ENCODE data around the gene OSBP2. TPM values are rescaled to one million over a fixed set of nuclear protein-coding genes. Genes with fewer than 3 reads are reported as not detected.

OSBP2 gene
- total RNA-seq, 1 experiment from 2014 or later: 7.1 TPM

DNA sequence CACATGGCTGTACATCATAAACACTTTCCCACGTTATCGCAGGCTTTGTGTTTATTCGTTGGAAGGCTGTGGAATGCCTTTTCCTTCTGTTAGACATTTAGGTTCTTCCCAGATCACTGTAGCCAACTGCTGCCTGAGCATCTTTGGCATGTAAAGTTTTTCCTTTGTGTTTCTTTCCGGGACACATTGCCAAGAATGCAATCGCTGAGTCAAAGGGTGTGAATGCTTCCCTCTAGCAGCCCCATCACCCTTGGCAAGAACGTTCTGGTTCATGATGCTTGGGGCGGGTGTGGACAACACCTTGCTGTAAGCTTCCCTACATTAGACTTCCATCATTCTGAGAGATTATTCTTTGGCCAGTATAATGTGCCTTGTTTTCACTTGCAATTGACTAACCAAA lies 136.2 kb downstream of the OSBP2 start:
- peak overlapping the region; percentile 98 for H3K27ac ChIP-seq
- no peaks in the 10 kb centered on the region for H3K9me2 ChIP-seq (ENCODE audit: insufficient read depth)
- no peaks in the 10 kb centered on the region for H4K20me1 ChIP-seq (ENCODE audit: insufficient read depth)
- H3K36me3 ChIP-seq (ENCODE audit: low read depth): no peaks in the 10 kb centered on the region
- H3K9me3 ChIP-seq (ENCODE audit: insufficient read depth, low read depth): no peaks in the 10 kb centered on the region
- TF ChIP-seq, protein P1, sequence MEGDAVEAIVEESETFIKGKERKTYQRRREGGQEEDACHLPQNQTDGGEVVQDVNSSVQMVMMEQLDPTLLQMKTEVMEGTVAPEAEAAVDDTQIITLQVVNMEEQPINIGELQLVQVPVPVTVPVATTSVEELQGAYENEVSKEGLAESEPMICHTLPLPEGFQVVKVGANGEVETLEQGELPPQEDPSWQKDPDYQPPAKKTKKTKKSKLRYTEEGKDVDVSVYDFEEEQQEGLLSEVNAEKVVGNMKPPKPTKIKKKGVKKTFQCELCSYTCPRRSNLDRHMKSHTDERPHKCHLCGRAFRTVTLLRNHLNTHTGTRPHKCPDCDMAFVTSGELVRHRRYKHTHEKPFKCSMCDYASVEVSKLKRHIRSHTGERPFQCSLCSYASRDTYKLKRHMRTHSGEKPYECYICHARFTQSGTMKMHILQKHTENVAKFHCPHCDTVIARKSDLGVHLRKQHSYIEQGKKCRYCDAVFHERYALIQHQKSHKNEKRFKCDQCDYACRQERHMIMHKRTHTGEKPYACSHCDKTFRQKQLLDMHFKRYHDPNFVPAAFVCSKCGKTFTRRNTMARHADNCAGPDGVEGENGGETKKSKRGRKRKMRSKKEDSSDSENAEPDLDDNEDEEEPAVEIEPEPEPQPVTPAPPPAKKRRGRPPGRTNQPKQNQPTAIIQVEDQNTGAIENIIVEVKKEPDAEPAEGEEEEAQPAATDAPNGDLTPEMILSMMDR (conservative IDR thresholded peaks at IDR 0.05): no peak
- TF ChIP-seq EZH2 (IDR thresholded peaks at IDR 0.05; ENCODE audit: low read depth): no peak
- no peak overlapping the region for H2AFZ ChIP-seq
- H3K4me3 ChIP-seq: no peak overlapping the region
- intact Hi-C loops (cut with micrococcal nuclease; ENCODE audit: unreplicated experiment): loop anchor here (1.0 to 2.0 kb wide), 4 partner anchors 28 to 89 kb away; no protein-coding TSS in a partner anchor
- no TSS peak for BruUV-seq (replicated peaks)
- peaks cover 44% of the 10 kb centered on the region for H3K4me1 ChIP-seq (replicated peaks; ENCODE audit: insufficient read depth)
- H3K79me2 ChIP-seq (ENCODE audit: low read depth): no peaks in the 10 kb centered on the region
- H3K27me3 ChIP-seq (ENCODE audit: insufficient read depth, low read depth): no peaks in the 10 kb centered on the region
- POLR2A ChIA-PET (ENCODE audit: unreplicated experiment): no interaction called here
- CTCF ChIA-PET: interaction anchor here (1.1 kb wide), 2 partner anchors 60 to 67 kb away, joined by 3 read pairs; no protein-coding TSS in a partner anchor
- peak overlapping the region; percentile 67 for H3K4me2 ChIP-seq
- DNase-seq: peak; percentile 84 to 98
- peaks cover 21% of the 10 kb centered on the region for H3F3A ChIP-seq (ENCODE audit: insufficient read depth, low read depth)

GRCh38 chr22:30832407-30832987 lies 137.8 kb downstream of the OSBP2 start:
- Histone ChIP-seq H3F3A (ENCODE audit: insufficient read depth, low read depth) (peaks cover 21% of the 10 kb centered on the region), H3K36me3 (ENCODE audit: low read depth) (no peaks in the 10 kb centered on the region), H3K4me3 (no peak overlapping the region), H3K4me2 (no peak overlapping the region), H3K9me3 (ENCODE audit: insufficient read depth, low read depth) (no peaks in the 10 kb centered on the region), H3K4me1 (replicated peaks; ENCODE audit: insufficient read depth) (peaks cover 44% of the 10 kb centered on the region), H3K27ac (no peak overlapping the region; the same call in 1 of the 2 replicates), H4K20me1 (ENCODE audit: insufficient read depth) (no peaks in the 10 kb centered on the region), H3K27me3 (ENCODE audit: insufficient read depth, low read depth) (no peaks in the 10 kb centered on the region), H3K79me2 (ENCODE audit: low read depth) (no peaks in the 10 kb centered on the region), H2AFZ (no peak overlapping the region), H3K9me2 (ENCODE audit: insufficient read depth) (no peaks in the 10 kb centered on the region)
- peak in 1 of 2 experiments; percentile 52 for DNase-seq
- no peak for TF ChIP-seq EZH2 (IDR thresholded peaks at IDR 0.05; ENCODE audit: low read depth)
- TF ChIP-seq, protein P1 (conservative IDR thresholded peaks at IDR 0.05): no peak
- ChIA-PET POLR2A (ENCODE audit: unreplicated experiment) (interaction anchor here (0.5 to 0.6 kb wide), 3 partner anchors 69 to 512 kb away, joined by 3 to 6 read pairs (median 3); no protein-coding TSS in a partner anchor), CTCF (no interaction called here)
- TSS peak; percentile 19 for BruUV-seq (replicated peaks)
- intact Hi-C loops (cut with micrococcal nuclease; ENCODE audit: unreplicated experiment): no loop called here

GRCh38 chr22:30833322-30833721 lies 138.6 kb downstream of the OSBP2 start:
- TF ChIP-seq EZH2 (IDR thresholded peaks at IDR 0.05; ENCODE audit: low read depth): no peak
- TF ChIP-seq, protein P1 (conservative IDR thresholded peaks at IDR 0.05): no peak
- peaks cover 44% of the 10 kb centered on the region for H3K4me1 ChIP-seq (replicated peaks; ENCODE audit: insufficient read depth)
- ChIA-PET CTCF (no interaction called here), POLR2A (ENCODE audit: unreplicated experiment) (interaction anchor here (0.6 kb wide), 1 partner anchor 512 kb away, joined by 3 read pairs; no protein-coding TSS in a partner anchor)
- H3K27ac ChIP-seq: no peak overlapping the region
- BruUV-seq (replicated peaks): no TSS peak
- H3K9me3 ChIP-seq (ENCODE audit: insufficient read depth, low read depth): 0 out of 2 replicates have a peak, but pooled peaks cover 4% of the 10 kb centered on the region
- H3K9me2 ChIP-seq (ENCODE audit: insufficient read depth): no peaks in the 10 kb centered on the region
- H3K4me3 ChIP-seq: no peak overlapping the region
- intact Hi-C loops (cut with micrococcal nuclease; ENCODE audit: unreplicated experiment): no loop called here
- H4K20me1 ChIP-seq (ENCODE audit: insufficient read depth): no peaks in the 10 kb centered on the region
- peaks cover 21% of the 10 kb centered on the region for H3F3A ChIP-seq (ENCODE audit: insufficient read depth, low read depth)
- no peaks in the 10 kb centered on the region for H3K27me3 ChIP-seq (ENCODE audit: insufficient read depth, low read depth)
- no peaks in the 10 kb centered on the region for H3K79me2 ChIP-seq (ENCODE audit: low read depth)
- no peaks in the 10 kb centered on the region for H3K36me3 ChIP-seq (ENCODE audit: low read depth)
- H2AFZ ChIP-seq: no peak overlapping the region
- peak in 1 of 2 experiments; percentile 38 for DNase-seq
- H3K4me2 ChIP-seq: no peak overlapping the region

All from PC-9 (cell line).